Measurements from ENCODE around the gene MCM10. TPM values are rescaled to one million over a fixed set of nuclear protein-coding genes. Genes with fewer than 3 reads are reported as not detected.

Gene MCM10
- polyA plus RNA-seq, 1 donor from 2014 or later, result 0.63 TPM

GRCh38 chr10:13195016-13195415 lies 33.7 kb downstream of the MCM10 start:
- Histone ChIP-seq H3K36me3 (ENCODE audit: insufficient read depth, low read length) (no peaks in the 10 kb centered on the region), H3K79me2 (replicated peaks; ENCODE audit: insufficient read depth, low read length) (no peaks in the 10 kb centered on the region), H2AFZ (ENCODE audit: low read depth, low read length) (no peak overlapping the region)

GRCh38 chr10:13201132-13201531 lies 39.8 kb downstream of the MCM10 start:
- Histone ChIP-seq H3K4me2 (ENCODE audit: low read length) (no peak overlapping the region), H3K9ac (ENCODE audit: low read length) (no peak overlapping the region), H3K36me3 (ENCODE audit: insufficient read depth, low read length) (no peaks in the 10 kb centered on the region), H4K20me1 (ENCODE audit: insufficient read depth) (no peaks in the 10 kb centered on the region), H3K27ac (ENCODE audit: low read length) (no peak overlapping the region), H3K9me3 (ENCODE audit: low read length) (no peaks in the 10 kb centered on the region), H2AFZ (ENCODE audit: low read depth, low read length) (no peak overlapping the region), H3K4me3 (ENCODE audit: low read length) (no peak overlapping the region), H3F3A (ENCODE audit: insufficient read depth, low read length, poor library complexity, severe bottlenecking) (no peaks in the 10 kb centered on the region), H3K9me2 (ENCODE audit: insufficient read depth, low read length) (no peaks in the 10 kb centered on the region), H3K27me3 (ENCODE audit: insufficient read depth, low read depth, low read length) (no peaks in the 10 kb centered on the region), H3K79me2 (replicated peaks; ENCODE audit: insufficient read depth, low read length) (no peaks in the 10 kb centered on the region)
- no peak for TF ChIP-seq EP300 (conservative IDR thresholded peaks at IDR 0.05; ENCODE audit: poor library complexity, severe bottlenecking)

More at GRCh38 chr10:13195016-13195415, 33.7 kb downstream of the MCM10 start:
- Histone ChIP-seq H3K4me2 (ENCODE audit: low read length) (no peak overlapping the region), H3K9ac (ENCODE audit: low read length) (no peak overlapping the region), H3F3A (ENCODE audit: insufficient read depth, low read length, poor library complexity, severe bottlenecking) (no peaks in the 10 kb centered on the region), H3K9me3 (ENCODE audit: low read length) (no peaks in the 10 kb centered on the region), H4K20me1 (ENCODE audit: insufficient read depth) (no peaks in the 10 kb centered on the region), H3K4me3 (ENCODE audit: low read length) (no peak overlapping the region), H3K9me2 (ENCODE audit: insufficient read depth, low read length) (no peaks in the 10 kb centered on the region), H3K27ac (ENCODE audit: low read length) (no peak overlapping the region), H3K27me3 (ENCODE audit: insufficient read depth, low read depth, low read length) (no peaks in the 10 kb centered on the region)
- TF ChIP-seq EP300 (conservative IDR thresholded peaks at IDR 0.05; ENCODE audit: poor library complexity, severe bottlenecking) (no peak), CTCF (IDR thresholded peaks at IDR 0.05; ENCODE audit: poor library complexity, severe bottlenecking) (no peak), EZH2 (IDR thresholded peaks at IDR 0.05; ENCODE audit: borderline replicate concordance, insufficient read depth, low read length, poor library complexity, severe bottlenecking) (no peak), TAF1 (IDR thresholded peaks at IDR 0.05; ENCODE audit: low read depth) (no peak), SMC3 (conservative IDR thresholded peaks at IDR 0.05; ENCODE audit: poor library complexity) (no peak), MXI1 (conservative IDR thresholded peaks at IDR 0.05; ENCODE audit: poor library complexity, severe bottlenecking) (no peak), RAD21 (conservative IDR thresholded peaks at IDR 0.05) (no peak), POLR2AphosphoS5 (IDR thresholded peaks at IDR 0.05) (no peak)

- Histone ChIP-seq H3K27me3 (ENCODE audit: insufficient read depth, low read depth, low read length) (no peaks in the 10 kb centered on the region), H3K27ac (ENCODE audit: low read length) (no peak overlapping the region), H3K4me2 (ENCODE audit: low read length) (no peak overlapping the region), H4K20me1 (ENCODE audit: insufficient read depth) (no peaks in the 10 kb centered on the region), H3K36me3 (ENCODE audit: insufficient read depth, low read length) (no peaks in the 10 kb centered on the region), H3K4me3 (ENCODE audit: low read length) (no peak overlapping the region), H3K9me3 (ENCODE audit: low read length) (no peaks in the 10 kb centered on the region), H3K79me2 (replicated peaks; ENCODE audit: insufficient read depth, low read length) (no peaks in the 10 kb centered on the region), H3K9ac (ENCODE audit: low read length) (no peak overlapping the region), H2AFZ (ENCODE audit: low read depth, low read length) (no peak overlapping the region), H3F3A (ENCODE audit: insufficient read depth, low read length, poor library complexity, severe bottlenecking) (no peaks in the 10 kb centered on the region), H3K9me2 (ENCODE audit: insufficient read depth, low read length) (no peaks in the 10 kb centered on the region)
- TF ChIP-seq TAF1 (IDR thresholded peaks at IDR 0.05; ENCODE audit: low read depth) (no peak), EZH2 (IDR thresholded peaks at IDR 0.05; ENCODE audit: borderline replicate concordance, insufficient read depth, low read length, poor library complexity, severe bottlenecking) (no peak), REST (IDR thresholded peaks at IDR 0.05; ENCODE audit: borderline replicate concordance) (no peak), CTCF (IDR thresholded peaks at IDR 0.05; ENCODE audit: poor library complexity, severe bottlenecking) (no peak)
Measured at GRCh38 chr10:13206091-13206490, 44.7 kb downstream of the MCM10 start.

Measured in neural cell (in vitro differentiated cells).